Suprapubic skin (tissue), 4 donors: Measurements from ENCODE around the gene ME3. TPM values are rescaled to one million over a fixed set of nuclear protein-coding genes. Genes with fewer than 3 reads are reported as not detected.

Experiments
- DNase-seq, 2 donors: peaks; one replicate each; pipeline ENCODE4 v3.0.0-alpha.2; 2019; ENCODE audit warnings: low spot score in 2 of 2
- H3K27ac ChIP-seq: fragments of 200-600 bp; sonication (generic); one replicate; pipeline ENCODE4 v1.5.1; 2019
- H3K27me3 ChIP-seq: fragments of 200-600 bp; sonication (generic); one replicate; pipeline ENCODE4 v1.5.1; 2019
- H3K36me3 ChIP-seq: fragments of 200-600 bp; sonication (generic); one replicate; pipeline ENCODE4 v1.5.1; 2019
- H3K4me1 ChIP-seq: fragments of 200-600 bp; sonication (generic); one replicate; pipeline ENCODE4 v1.5.1; 2019
- H3K4me3 ChIP-seq: fragments of 200-600 bp; sonication (generic); one replicate; pipeline ENCODE4 v1.5.1; 2019; ENCODE audit warnings: mild to moderate bottlenecking
- H3K9me3 ChIP-seq: fragments of 200-600 bp; sonication (generic); one replicate; pipeline ENCODE4 v1.5.1; 2019
- CTCF ChIP-seq, 2 donors: fragments of 200-600 bp in 1 of 2; fragments of 450-650 bp in 1 of 2; sonication (generic) in 1 of 2; IDR thresholded peaks; one replicate each; pipeline ENCODE4 v1.5.1; 2016 to 2019; ENCODE audit warnings: antibody characterized with exemption in 2 of 2, mild to moderate bottlenecking in 1 of 2, moderate library complexity in 1 of 2
- EP300 ChIP-seq: sonication (generic); formaldehyde crosslinking; IDR thresholded peaks from one replicate; pipeline ENCODE4 v1.6.1; 2017; ENCODE audit warnings: antibody characterized with exemption
- POLR2A ChIP-seq, 2 donors: fragments of 450-650 bp; IDR thresholded peaks; one replicate each; pipeline ENCODE4 v1.6.1; 2017; ENCODE audit warnings: antibody characterized with exemption in 2 of 2, mild to moderate bottlenecking in 2 of 2, moderate library complexity in 2 of 2
- POLR2AphosphoS5 ChIP-seq, 3 donors: sonication (generic); formaldehyde crosslinking; IDR thresholded peaks; one replicate each; pipeline ENCODE4 v1.6.1; 2017; ENCODE audit warnings: antibody characterized with exemption in 3 of 3
- WGBS: methylation state at CpG from one replicate; pipeline ENCODE4 v1.1.5; 2018; 5-methylcytosine and 5-hydroxymethylcytosine counted together
- total RNA-seq, 4 donors: library from RNA; depleted of rRNA; stranded (reverse); fragments of >200 nt; gene quantifications; one replicate each; pipeline ENCODE4 v1.1.0, GENCODE V29; 2016

The ME3 gene
- total RNA-seq, 4 donors from 2014 or later, result 3.7 to 17.0 (median 9.4) TPM

- no peaks in the 10 kb centered on the region for H3K27me3 ChIP-seq
- no peak for DNase-seq
- no peaks in the 10 kb centered on the region for H3K36me3 ChIP-seq
- no peaks in the 10 kb centered on the region for H3K9me3 ChIP-seq
- no peak overlapping the region for H3K4me3 ChIP-seq
- WGBS, result 82% methylated on average over 4 of the region's 4 CpGs
- TF ChIP-seq CTCF (IDR thresholded peaks at IDR 0.05), result no peak
- no peak for TF ChIP-seq POLR2A (IDR thresholded peaks at IDR 0.05)
- no peak for TF ChIP-seq POLR2AphosphoS5 (IDR thresholded peaks at IDR 0.05)
- no peak for TF ChIP-seq EP300
- H3K4me1 ChIP-seq, result no peaks in the 10 kb centered on the region
- no peak overlapping the region for H3K27ac ChIP-seq
These were observed 169.3 kb downstream of the ME3 start for GRCh38 chr11:86503131-86503530.

GRCh38 chr11:86502137-86502642 lies 170.2 kb downstream of the ME3 start:
- H3K27ac ChIP-seq, result no peak overlapping the region
- no peaks in the 10 kb centered on the region for H3K36me3 ChIP-seq
- H3K4me3 ChIP-seq, result no peak overlapping the region
- H3K4me1 ChIP-seq, result no peaks in the 10 kb centered on the region
- no peak for TF ChIP-seq CTCF (IDR thresholded peaks at IDR 0.05)
- no peak for TF ChIP-seq POLR2A (IDR thresholded peaks at IDR 0.05)
- no peak for TF ChIP-seq EP300
- no peak for TF ChIP-seq POLR2AphosphoS5 (IDR thresholded peaks at IDR 0.05)
- 93% methylated on average over 3 of the region's 3 CpGs for WGBS
- H3K27me3 ChIP-seq, result no peaks in the 10 kb centered on the region
- H3K9me3 ChIP-seq, result no peaks in the 10 kb centered on the region
- DNase-seq, result no peak

- H3K9me3 ChIP-seq, result no peaks in the 10 kb centered on the region
- WGBS, result 70% methylated on average over 3 of the region's 3 CpGs
- H3K36me3 ChIP-seq, result no peaks in the 10 kb centered on the region
- TF ChIP-seq POLR2AphosphoS5 (IDR thresholded peaks at IDR 0.05) (no peak), POLR2A (IDR thresholded peaks at IDR 0.05) (no peak), EP300 (no peak), CTCF (IDR thresholded peaks at IDR 0.05) (no peak)
- no peak for DNase-seq
- no peak overlapping the region for H3K27ac ChIP-seq
- H3K27me3 ChIP-seq, result no peaks in the 10 kb centered on the region
- no peak overlapping the region for H3K4me3 ChIP-seq
- H3K4me1 ChIP-seq, result no peaks in the 10 kb centered on the region
These were observed 171.8 kb downstream of the ME3 start for GRCh38 chr11:86500500-86501140.

- H3K4me1 ChIP-seq, result no peaks in the 10 kb centered on the region
- H3K27me3 ChIP-seq, result no peaks in the 10 kb centered on the region
- no peak overlapping the region for H3K27ac ChIP-seq
- H3K36me3 ChIP-seq, result no peaks in the 10 kb centered on the region
- TF ChIP-seq POLR2AphosphoS5 (IDR thresholded peaks at IDR 0.05) (no peak), POLR2A (IDR thresholded peaks at IDR 0.05) (no peak), CTCF (IDR thresholded peaks at IDR 0.05) (no peak), EP300 (no peak)
- DNase-seq, result no peak
- 74% methylated on average over 4 of the region's 4 CpGs for WGBS
- H3K4me3 ChIP-seq, result no peak overlapping the region
- H3K9me3 ChIP-seq, result no peaks in the 10 kb centered on the region
These were observed 172.7 kb downstream of the ME3 start for GRCh38 chr11:86499723-86500129.

- Histone ChIP-seq H3K4me1 (no peaks in the 10 kb centered on the region), H3K36me3 (no peaks in the 10 kb centered on the region), H3K4me3 (no peak overlapping the region), H3K27ac (no peak overlapping the region), H3K27me3 (no peaks in the 10 kb centered on the region), H3K9me3 (no peaks in the 10 kb centered on the region)
- no peak for DNase-seq
- WGBS, result 79% methylated on average over 2 of the region's 10 CpGs
- TF ChIP-seq POLR2A (IDR thresholded peaks at IDR 0.05), result no peak
- no peak for TF ChIP-seq POLR2AphosphoS5 (IDR thresholded peaks at IDR 0.05)
- TF ChIP-seq EP300, result no peak
- no peak for TF ChIP-seq CTCF (IDR thresholded peaks at IDR 0.05)
These were observed 174.6 kb downstream of the ME3 start for GRCh38 chr11:86497836-86498235.
